Cardiac fibroblast (primary cell): ENCODE measurements around the gene LYPD8.

Experiments used
- DNase-seq, 2 donors: peaks; one replicate each; pipeline versions ENCODE4 v3.0.0 to v3.0.0-alpha.2; 2010; ENCODE audit warnings: low read depth in 2 of 2
- H3K4me3 ChIP-seq, 2 donors: replicated peaks in 1 of 2; 1 replicate in 1 of 2; 2 replicates in 1 of 2; pipeline ENCODE4 v1.5.1; 2011; ENCODE audit warnings: low read depth in 2 of 2, low read length in 2 of 2, mild to moderate bottlenecking in 2 of 2, moderate library complexity in 1 of 2
- CTCF ChIP-seq: IDR thresholded peaks from one replicate; pipeline ENCODE4 v1.5.1; 2011; ENCODE audit warnings: low read depth, mild to moderate bottlenecking, low read length, inconsistent platforms

Gene LYPD8

GRCh38 chr1:248739572-248740205 is 15.9 kb downstream of the LYPD8 start:
- H3K4me3 ChIP-seq, result no peak overlapping the region
- no peak for TF ChIP-seq CTCF
- DNase-seq, result no peak

GRCh38 chr1:248737457-248737856 is 18.1 kb downstream of the LYPD8 start:
- TF ChIP-seq CTCF, result no peak

GRCh38 chr1:248736977-248737376 is 18.6 kb downstream of the LYPD8 start:
- no peak for TF ChIP-seq CTCF
- no peak for DNase-seq

More at GRCh38 chr1:248737457-248737856, 18.1 kb downstream of the LYPD8 start:
- H3K4me3 ChIP-seq, result no peak overlapping the region
- DNase-seq, result no peak

GRCh38 chr1:248733566-248733965 is 22.0 kb downstream of the LYPD8 start:
- no peak for DNase-seq
- H3K4me3 ChIP-seq, result no peak overlapping the region
- TF ChIP-seq CTCF, result no peak

More at GRCh38 chr1:248736977-248737376, 18.6 kb downstream of the LYPD8 start:
- no peak overlapping the region for H3K4me3 ChIP-seq

GRCh38 chr1:248730507-248731335 is 24.8 kb downstream of the LYPD8 start:
- no peak overlapping the region for H3K4me3 ChIP-seq
- DNase-seq, result no peak
- no peak for TF ChIP-seq CTCF

GRCh38 chr1:248714248-248714647 is 41.3 kb downstream of the LYPD8 start:
- no peak overlapping the region for H3K4me3 ChIP-seq
- peak in 1 of 2 donors; percentile 23 for DNase-seq
- no peak for TF ChIP-seq CTCF
